B cell (primary cell): ENCODE measurements around the gene PTPRM.

Experiments used
- CTCF ChIP-seq: fragments of 200-600 bp; IDR thresholded peaks from one replicate; pipeline ENCODE4 v1.8.0; 2022; ENCODE audit warnings: antibody characterized with exemption, mild to moderate bottlenecking
- EZH2 ChIP-seq: IDR thresholded peaks from 2 replicates; pipeline ENCODE4 v1.6.1; 2012; ENCODE audit warnings: borderline replicate concordance, low read depth, mild to moderate bottlenecking, moderate library complexity, low read length; ENCODE audit not compliant: insufficient read depth, poor library complexity, severe bottlenecking

GRCh38 chr18:8121101-8121500 is 554.0 kb downstream of the PTPRM start:
- TF ChIP-seq CTCF (no peak), EZH2 (no peak)
